HepG2 (cell line): ENCODE measurements around the gene TMEM167B. TPM values are rescaled to one million over a fixed set of nuclear protein-coding genes. Genes with fewer than 3 reads are reported as not detected.

Source experiments
- HNRNPLL ChIP-seq: fragments of 200-400 bp; formaldehyde crosslinking; IDR thresholded peaks from 2 replicates; pipeline ENCODE4 v1.6.1; 2017; ENCODE audit warnings: mild to moderate bottlenecking, low read depth, low read length; ENCODE audit not compliant: poor library complexity, severe bottlenecking
- HOXA3 ChIP-seq: sonication (generic); formaldehyde crosslinking; IDR thresholded peaks from 2 replicates; pipeline ENCODE4 v1.5.0; 2020; ENCODE audit warnings: missing genetic modification reagents
- KDM4B ChIP-seq: sonication (generic); formaldehyde crosslinking; IDR thresholded peaks from 2 replicates; pipeline ENCODE4 v1.4.0; 2020; ENCODE audit warnings: missing genetic modification reagents
- LCORL ChIP-seq, 2 experiments: fragments of 450-650 bp in 1 of 2; sonication (generic) in 1 of 2; formaldehyde crosslinking in 1 of 2; IDR thresholded peaks; 2 replicates each; pipeline versions ENCODE4 v1.5.0 to v1.6.1; 2017 to 2020; ENCODE audit warnings: antibody characterized with exemption in 1 of 2, missing genetic modification reagents in 1 of 2
- POLR2AphosphoS5 ChIP-seq: IDR thresholded peaks from 2 replicates; pipeline ENCODE4 v1.6.1; 2012; ENCODE audit warnings: low read depth, low read length
- PRDM15 ChIP-seq: sonication (generic); formaldehyde crosslinking; IDR thresholded peaks from 2 replicates; pipeline ENCODE4 v1.4.0; 2020; ENCODE audit warnings: missing genetic modification reagents
- RNF2 ChIP-seq: fragments of 450-650 bp; conservative IDR thresholded peaks from 2 replicates; pipeline ENCODE4 v1.6.1; 2016; ENCODE audit warnings: low read depth
- SAP130 ChIP-seq: IDR thresholded peaks from 2 replicates; pipeline ENCODE4 v1.6.1; 2016; ENCODE audit warnings: low read depth
- SRY ChIP-seq: sonication (generic); formaldehyde crosslinking; IDR thresholded peaks from 2 replicates; pipeline ENCODE4 v1.8.0; 2022; ENCODE audit warnings: mild to moderate bottlenecking, missing genetic modification reagents
- TAF15 ChIP-seq: fragments of 200-400 bp; formaldehyde crosslinking; IDR thresholded peaks from one replicate; pipeline ENCODE4 v1.6.1; 2018; ENCODE audit warnings: mild to moderate bottlenecking, low read depth, low read length; ENCODE audit not compliant: poor library complexity, severe bottlenecking
- TARDBP ChIP-seq: sonication (generic); formaldehyde crosslinking; IDR thresholded peaks from 2 replicates; pipeline ENCODE4 v1.8.0; 2022; ENCODE audit warnings: mild to moderate bottlenecking, missing genetic modification reagents
- ZBTB26 ChIP-seq: IDR thresholded peaks from 2 replicates; pipeline ENCODE4 v1.6.1; 2016; ENCODE audit warnings: missing compliant biosample characterization, missing genetic modification reagents, borderline replicate concordance
- ZNF432 ChIP-seq: sonication (generic); formaldehyde crosslinking; IDR thresholded peaks from 2 replicates; pipeline ENCODE4 v1.5.0; 2020; ENCODE audit warnings: missing genetic modification reagents, mild to moderate bottlenecking, borderline replicate concordance
- ZNF547 ChIP-seq: sonication (generic); formaldehyde crosslinking; IDR thresholded peaks from 2 replicates; pipeline ENCODE4 v1.5.1; 2020; ENCODE audit warnings: mild to moderate bottlenecking, missing genetic modification reagents
- polyA plus RNA-seq, 8 experiments: library from polyadenylated mRNA; depleted of rRNA in 3 of 8; stranded (reverse) in 7 of 8; unstranded in 1 of 8; fragments of >200 nt; fragmentation: Illumina TruSeq in 4 of 8; extraction: Trizol in 4 of 8; gene quantifications; 2 replicates each; pipeline versions ENCODE4 v1.2.1 to v1.2.3, GENCODE V29; 2011 to 2016; ENCODE audit warnings: low read depth in 4 of 8, missing spikeins in 1 of 8, mixed read lengths in 1 of 8; ENCODE audit not compliant: insufficient read depth in 1 of 8
- total RNA-seq, 5 experiments: library from RNA; depleted of rRNA; stranded (reverse); fragments of >200 nt; fragmentation: Illumina TruSeq; extraction: Trizol; gene quantifications; 2 replicates each; pipeline ENCODE4 v1.2.3, GENCODE V29; 2016; ENCODE audit warnings: low read depth in 1 of 5
- TF ChIP-seq, protein P1 (sequence below): sonication (generic); formaldehyde crosslinking; conservative IDR thresholded peaks from 2 replicates; pipeline ENCODE4 v1.4.0; 2020; ENCODE audit warnings: missing genetic modification reagents
- TF ChIP-seq, protein P2 (sequence below): sonication (generic); formaldehyde crosslinking; IDR thresholded peaks from 2 replicates; pipeline ENCODE4 v1.4.0; 2020; ENCODE audit warnings: missing genetic modification reagents

The TMEM167B gene
- total and polyA plus RNA-seq, 2 of the 13 experiments (the other 11 are each of a cell fraction or from before 2014, with no cell fraction given), result 9.5 to 22.4 TPM

GRCh38 chr1:109112652-109113285 lies 22.2 kb downstream of the TMEM167B start (continued):
- TF ChIP-seq PRDM15 (CRISPR knock-in tag) (no peak), SAP130 (CRISPR knock-in tag) (peak; percentile 68), HOXA3 (CRISPR knock-in tag) (peak; percentile 18; the same call in 1 of the 2 replicates), HNRNPLL (peak; percentile 41), ZNF547 (CRISPR knock-in tag) (no peak), SRY (CRISPR knock-in tag) (no peak), ZBTB26 (CRISPR knock-in tag) (no peak), RNF2 (0 out of 2 replicates have a peak, but pooled peaks have one; percentile 31), ZNF432 (CRISPR knock-in tag) (no peak), POLR2AphosphoS5 (no peak), TAF15 (no peak), LCORL (IDR thresholded peaks at IDR 0.05) (no peak), LCORL (CRISPR knock-in tag; IDR thresholded peaks at IDR 0.05) (no peak), KDM4B (CRISPR knock-in tag) (no peak), TARDBP (CRISPR knock-in tag) (0 out of 2 replicates have a peak, but pooled peaks have one; percentile 35)
- TF ChIP-seq, protein P1, sequence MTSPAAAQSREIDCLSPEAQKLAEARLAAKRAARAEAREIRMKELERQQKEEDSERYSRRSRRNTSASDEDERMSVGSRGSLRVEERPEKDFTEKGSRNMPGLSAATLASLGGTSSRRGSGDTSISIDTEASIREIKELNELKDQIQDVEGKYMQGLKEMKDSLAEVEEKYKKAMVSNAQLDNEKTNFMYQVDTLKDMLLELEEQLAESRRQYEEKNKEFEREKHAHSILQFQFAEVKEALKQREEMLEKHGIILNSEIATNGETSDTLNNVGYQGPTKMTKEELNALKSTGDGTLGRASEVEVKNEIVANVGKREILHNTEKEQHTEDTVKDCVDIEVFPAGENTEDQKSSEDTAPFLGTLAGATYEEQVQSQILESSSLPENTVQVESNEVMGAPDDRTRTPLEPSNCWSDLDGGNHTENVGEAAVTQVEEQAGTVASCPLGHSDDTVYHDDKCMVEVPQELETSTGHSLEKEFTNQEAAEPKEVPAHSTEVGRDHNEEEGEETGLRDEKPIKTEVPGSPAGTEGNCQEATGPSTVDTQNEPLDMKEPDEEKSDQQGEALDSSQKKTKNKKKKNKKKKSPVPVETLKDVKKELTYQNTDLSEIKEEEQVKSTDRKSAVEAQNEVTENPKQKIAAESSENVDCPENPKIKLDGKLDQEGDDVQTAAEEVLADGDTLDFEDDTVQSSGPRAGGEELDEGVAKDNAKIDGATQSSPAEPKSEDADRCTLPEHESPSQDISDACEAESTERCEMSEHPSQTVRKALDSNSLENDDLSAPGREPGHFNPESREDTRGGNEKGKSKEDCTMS, result no peak
- TF ChIP-seq, protein P2, sequence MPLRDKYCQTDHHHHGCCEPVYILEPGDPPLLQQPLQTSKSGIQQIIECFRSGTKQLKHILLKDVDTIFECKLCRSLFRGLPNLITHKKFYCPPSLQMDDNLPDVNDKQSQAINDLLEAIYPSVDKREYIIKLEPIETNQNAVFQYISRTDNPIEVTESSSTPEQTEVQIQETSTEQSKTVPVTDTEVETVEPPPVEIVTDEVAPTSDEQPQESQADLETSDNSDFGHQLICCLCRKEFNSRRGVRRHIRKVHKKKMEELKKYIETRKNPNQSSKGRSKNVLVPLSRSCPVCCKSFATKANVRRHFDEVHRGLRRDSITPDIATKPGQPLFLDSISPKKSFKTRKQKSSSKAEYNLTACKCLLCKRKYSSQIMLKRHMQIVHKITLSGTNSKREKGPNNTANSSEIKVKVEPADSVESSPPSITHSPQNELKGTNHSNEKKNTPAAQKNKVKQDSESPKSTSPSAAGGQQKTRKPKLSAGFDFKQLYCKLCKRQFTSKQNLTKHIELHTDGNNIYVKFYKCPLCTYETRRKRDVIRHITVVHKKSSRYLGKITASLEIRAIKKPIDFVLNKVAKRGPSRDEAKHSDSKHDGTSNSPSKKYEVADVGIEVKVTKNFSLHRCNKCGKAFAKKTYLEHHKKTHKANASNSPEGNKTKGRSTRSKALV (CRISPR knock-in tag), result peak; percentile 67; the same call in 1 of the 2 replicates
